ENCODE measurements around the gene DNAH9. TPM values are rescaled to one million over a fixed set of nuclear protein-coding genes. Genes with fewer than 3 reads are reported as not detected.

DNAH9 gene
- polyA plus RNA-seq, 2 of the 4 experiments (the other 2 are of a cell fraction) = 0.03 to 0.04 TPM

- Histone ChIP-seq H3K4me1 (no peaks in the 10 kb centered on the region), H3K27ac (no peak overlapping the region), H3K4me3 (no peak overlapping the region), H3K4me2 (no peak overlapping the region), H3K9me3 (no peaks in the 10 kb centered on the region)
- TF ChIP-seq, protein P1, sequence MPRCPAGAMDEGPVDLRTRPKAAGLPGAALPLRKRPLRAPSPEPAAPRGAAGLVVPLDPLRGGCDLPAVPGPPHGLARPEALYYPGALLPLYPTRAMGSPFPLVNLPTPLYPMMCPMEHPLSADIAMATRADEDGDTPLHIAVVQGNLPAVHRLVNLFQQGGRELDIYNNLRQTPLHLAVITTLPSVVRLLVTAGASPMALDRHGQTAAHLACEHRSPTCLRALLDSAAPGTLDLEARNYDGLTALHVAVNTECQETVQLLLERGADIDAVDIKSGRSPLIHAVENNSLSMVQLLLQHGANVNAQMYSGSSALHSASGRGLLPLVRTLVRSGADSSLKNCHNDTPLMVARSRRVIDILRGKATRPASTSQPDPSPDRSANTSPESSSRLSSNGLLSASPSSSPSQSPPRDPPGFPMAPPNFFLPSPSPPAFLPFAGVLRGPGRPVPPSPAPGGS (IDR thresholded peaks at IDR 0.05) = no peak
- no peak for TF ChIP-seq NPAS2 (CRISPR knock-in tag; IDR thresholded peaks at IDR 0.05; ENCODE audit: borderline replicate concordance)
- no peak for TF ChIP-seq HDAC2 (IDR thresholded peaks at IDR 0.05)
- TF ChIP-seq MAX (IDR thresholded peaks at IDR 0.05) = no peak
- no peak for TF ChIP-seq CEBPB (IDR thresholded peaks at IDR 0.05)
- no peak for TF ChIP-seq FOSL2 (IDR thresholded peaks at IDR 0.05)
- no peak for TF ChIP-seq FOSL2 (CRISPR knock-in tag; IDR thresholded peaks at IDR 0.05)
- TF ChIP-seq POLR2A (IDR thresholded peaks at IDR 0.05; ENCODE audit: low read length) = no peak
- TF ChIP-seq HOXB5 (CRISPR knock-in tag; IDR thresholded peaks at IDR 0.05) = no peak
- TF ChIP-seq KDM5A (IDR thresholded peaks at IDR 0.05) = no peak
- no peak for TF ChIP-seq TFCP2L1 (CRISPR knock-in tag; IDR thresholded peaks at IDR 0.05)
- POLR2A ChIA-PET = no interaction called here
- DNase-seq (ENCODE audit: low read depth in 1 of 2, low spot score in 1 of 2) = no peak
- 31% methylated on average over 19 of the region's 19 CpGs for WGBS (ENCODE audit: missing lambda C conversion rate)
- ATAC-seq = no peak
- CTCF ChIA-PET = interaction anchor here (1.1 to 1.2 kb wide), 2 partner anchors 41 to 218 kb away, joined by 4 read pairs; no protein-coding TSS in a partner anchor
- FAIRE-seq = no peak
Measured at GRCh38 chr17:11768981-11769380, 170.7 kb downstream of the DNAH9 start.

- ATAC-seq = no peak
- POLR2A ChIA-PET = no interaction called here
- CTCF ChIA-PET = interaction anchor here (0.7 to 1.2 kb wide), 2 partner anchors 12 to 16 kb away, joined by 3 read pairs; no protein-coding TSS in a partner anchor
Measured at GRCh38 chr17:11772031-11772430, 173.8 kb downstream of the DNAH9 start.

DNA sequence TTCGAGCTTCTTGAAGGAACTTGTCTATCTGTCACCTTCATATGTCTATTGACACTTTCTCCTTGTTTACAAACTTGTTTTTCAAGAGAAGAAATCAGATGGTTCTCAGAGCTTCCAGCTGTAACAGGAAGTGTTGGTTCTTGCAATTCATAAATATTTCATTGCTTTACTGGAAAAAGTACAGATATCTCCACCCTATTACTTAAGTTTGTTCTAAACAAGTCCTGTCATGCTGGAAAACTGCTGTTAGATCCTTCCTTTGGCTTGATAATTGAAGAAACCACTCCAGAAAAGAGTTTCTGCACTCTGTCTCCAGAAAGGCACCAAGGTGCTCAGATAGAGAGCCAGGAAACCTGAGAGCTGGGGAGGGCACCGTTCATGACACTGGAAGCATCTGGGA lies 181.6 kb downstream of the DNAH9 start:
- no peak for ATAC-seq

More at GRCh38 chr17:11772031-11772430, 173.8 kb downstream of the DNAH9 start:
- Histone ChIP-seq H3K4me3 (no peak overlapping the region), H3K9me3 (no peaks in the 10 kb centered on the region), H3K4me2 (no peak overlapping the region), H3K27ac (no peak overlapping the region), H3K4me1 (no peaks in the 10 kb centered on the region)
- TF ChIP-seq MYC (IDR thresholded peaks at IDR 0.05; ENCODE audit: borderline replicate concordance, low read length) (no peak), ZFP36 (IDR thresholded peaks at IDR 0.05; ENCODE audit: borderline replicate concordance, partially characterized antibody) (no peak), KDM1A (IDR thresholded peaks at IDR 0.05; ENCODE audit: low read depth) (no peak), HOXB13 (CRISPR knock-in tag; IDR thresholded peaks at IDR 0.05; ENCODE audit: low read depth) (no peak), ATOH8 (CRISPR knock-in tag; IDR thresholded peaks at IDR 0.05; ENCODE audit: low read depth) (no peak), RCOR1 (IDR thresholded peaks at IDR 0.05; ENCODE audit: low read depth, low read length) (no peak), NFE2L2 (conservative IDR thresholded peaks at IDR 0.05; ENCODE audit: low read length) (no peak), MAX (IDR thresholded peaks at IDR 0.05) (no peak), ZC3H11A (IDR thresholded peaks at IDR 0.05) (no peak), HOXB5 (CRISPR knock-in tag; IDR thresholded peaks at IDR 0.05) (no peak)
- TF ChIP-seq, protein P1 (IDR thresholded peaks at IDR 0.05) = no peak
- TF ChIP-seq, protein P2, sequence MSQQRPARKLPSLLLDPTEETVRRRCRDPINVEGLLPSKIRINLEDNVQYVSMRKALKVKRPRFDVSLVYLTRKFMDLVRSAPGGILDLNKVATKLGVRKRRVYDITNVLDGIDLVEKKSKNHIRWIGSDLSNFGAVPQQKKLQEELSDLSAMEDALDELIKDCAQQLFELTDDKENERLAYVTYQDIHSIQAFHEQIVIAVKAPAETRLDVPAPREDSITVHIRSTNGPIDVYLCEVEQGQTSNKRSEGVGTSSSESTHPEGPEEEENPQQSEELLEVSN (IDR thresholded peaks at IDR 0.05; ENCODE audit: borderline replicate concordance, low read depth) = no peak
- FAIRE-seq = no peak
- no peak for DNase-seq (ENCODE audit: low read depth in 1 of 2, low spot score in 1 of 2)

More for the DNA sequence above, 181.6 kb downstream of the DNAH9 start:
- Histone ChIP-seq H3K4me1 (no peaks in the 10 kb centered on the region), H3K4me2 (no peak overlapping the region), H3K27ac (no peak overlapping the region), H3K4me3 (no peak overlapping the region), H3K9me3 (no peaks in the 10 kb centered on the region)
- ChIA-PET POLR2A (no interaction called here), CTCF (interaction anchor here (0.7 to 1.4 kb wide), 2 partner anchors 13 to 61 kb away, joined by 3 read pairs; no protein-coding TSS in a partner anchor)
- no peak for FAIRE-seq
- WGBS (ENCODE audit: missing lambda C conversion rate) = 2% methylated on average over 2 of the region's 2 CpGs
- DNase-seq (ENCODE audit: low read depth in 1 of 2, low spot score in 1 of 2) = no peak
- no peak for TF ChIP-seq ESRRA (IDR thresholded peaks at IDR 0.05; ENCODE audit: borderline replicate concordance, low read length)
- TF ChIP-seq BHLHE40 (IDR thresholded peaks at IDR 0.05; ENCODE audit: low read depth, low read length) = no peak
- no peak for TF ChIP-seq REST (IDR thresholded peaks at IDR 0.05)
- no peak for TF ChIP-seq HES2 (IDR thresholded peaks at IDR 0.05)
- no peak for TF ChIP-seq FOSL2 (IDR thresholded peaks at IDR 0.05)
- no peak for TF ChIP-seq FOSL2 (CRISPR knock-in tag; IDR thresholded peaks at IDR 0.05)
- no peak for TF ChIP-seq FOSB (CRISPR knock-in tag; IDR thresholded peaks at IDR 0.05)
- TF ChIP-seq KDM1A (IDR thresholded peaks at IDR 0.05; ENCODE audit: low read depth) = no peak
